Adrenal gland (tissue), 5 donors: ENCODE results near the gene ADAMTSL3.

ENCODE experiments used
- CTCF ChIP-seq, 6 experiments: fragments of 450-650 bp in 4 of 6; fragments of 200-600 bp in 2 of 6; sonication (generic) in 1 of 6; IDR thresholded peaks; 1 replicate in 5 of 6; 2 replicates in 1 of 6; pipeline versions ENCODE4 v1.5.1 to v1.8.0; 2016 to 2021; ENCODE audit warnings: antibody characterized with exemption in 6 of 6, mild to moderate bottlenecking in 2 of 6, moderate library complexity in 1 of 6
- POLR2A ChIP-seq, 2 donors: fragments of 450-650 bp; IDR thresholded peaks; one replicate each; pipeline ENCODE4 v1.6.1; 2017; ENCODE audit warnings: antibody characterized with exemption in 2 of 2, mild to moderate bottlenecking in 2 of 2, moderate library complexity in 1 of 2
- donor health status: DM: no; HTN: no; CAD: no.

- no peak for TF ChIP-seq CTCF (IDR thresholded peaks at IDR 0.05)
- TF ChIP-seq POLR2A (IDR thresholded peaks at IDR 0.05), result no peak
Measured at GRCh38 chr15:83810110-83810509, 156.2 kb downstream of the ADAMTSL3 start.
